ENCODE data around the gene MRGPRG.
"Not testable (repeated sequence)": the region's sequence is repeated elsewhere in the genome, so short reads cannot be mapped to it uniquely, and the experiment has no call there.

DNA sequence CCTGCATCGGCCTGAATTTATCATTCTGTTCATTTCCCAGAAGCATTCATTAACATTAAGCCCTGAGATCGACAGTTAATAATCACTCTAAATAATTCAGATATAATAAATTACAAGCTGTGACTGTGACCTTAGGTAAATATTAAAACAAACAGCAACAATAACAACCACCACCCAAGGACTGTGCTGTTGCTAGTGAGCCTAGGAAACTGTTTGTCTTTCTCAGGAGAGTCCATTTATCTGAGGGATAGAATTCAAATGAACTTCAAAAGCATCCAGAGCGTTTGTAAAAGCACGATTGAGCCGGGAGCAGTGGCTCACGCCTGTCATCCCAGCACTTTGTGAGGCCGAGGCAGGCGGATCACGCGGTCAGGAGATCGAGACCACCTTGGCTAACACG, 36.6 kb upstream of the MRGPRG start:
- not testable (repeated sequence) for TF ChIP-seq POLR2A (IDR thresholded peaks at IDR 0.05)
- TF ChIP-seq, protein P1, sequence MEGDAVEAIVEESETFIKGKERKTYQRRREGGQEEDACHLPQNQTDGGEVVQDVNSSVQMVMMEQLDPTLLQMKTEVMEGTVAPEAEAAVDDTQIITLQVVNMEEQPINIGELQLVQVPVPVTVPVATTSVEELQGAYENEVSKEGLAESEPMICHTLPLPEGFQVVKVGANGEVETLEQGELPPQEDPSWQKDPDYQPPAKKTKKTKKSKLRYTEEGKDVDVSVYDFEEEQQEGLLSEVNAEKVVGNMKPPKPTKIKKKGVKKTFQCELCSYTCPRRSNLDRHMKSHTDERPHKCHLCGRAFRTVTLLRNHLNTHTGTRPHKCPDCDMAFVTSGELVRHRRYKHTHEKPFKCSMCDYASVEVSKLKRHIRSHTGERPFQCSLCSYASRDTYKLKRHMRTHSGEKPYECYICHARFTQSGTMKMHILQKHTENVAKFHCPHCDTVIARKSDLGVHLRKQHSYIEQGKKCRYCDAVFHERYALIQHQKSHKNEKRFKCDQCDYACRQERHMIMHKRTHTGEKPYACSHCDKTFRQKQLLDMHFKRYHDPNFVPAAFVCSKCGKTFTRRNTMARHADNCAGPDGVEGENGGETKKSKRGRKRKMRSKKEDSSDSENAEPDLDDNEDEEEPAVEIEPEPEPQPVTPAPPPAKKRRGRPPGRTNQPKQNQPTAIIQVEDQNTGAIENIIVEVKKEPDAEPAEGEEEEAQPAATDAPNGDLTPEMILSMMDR (IDR thresholded peaks at IDR 0.05): not testable (repeated sequence)

All from heart left ventricle (tissue), 13 donors.